NB4 (cell line): ENCODE measurements around the gene CHRM2.

ENCODE experiments used
- DNase-seq: peaks from one replicate; pipeline ENCODE4 v3.0.0; 2010; ENCODE audit warnings: low read depth
- H3K4me3 ChIP-seq: one replicate; pipeline ENCODE4 v1.5.1; 2011; ENCODE audit warnings: mild to moderate bottlenecking, low read depth, low read length, moderate library complexity
- MYC ChIP-seq: IDR thresholded peaks from 2 replicates; pipeline ENCODE4 v1.6.1; 2011; ENCODE audit warnings: low read depth, low read length
- POLR2A ChIP-seq: IDR thresholded peaks from 2 replicates; pipeline ENCODE4 v1.6.1; 2011; ENCODE audit warnings: mild to moderate bottlenecking; ENCODE audit not compliant: insufficient read length; ENCODE audit errors: extremely low read depth
- TF ChIP-seq, protein P1 (sequence below): IDR thresholded peaks from 2 replicates; pipeline ENCODE4 v1.6.1; 2011; ENCODE audit warnings: low read depth, low read length
- TF ChIP-seq, protein P2 (sequence below): IDR thresholded peaks from one replicate; pipeline ENCODE4 v1.5.1; 2012; ENCODE audit warnings: low read depth, low read length

The CHRM2 gene

GRCh38 chr7:137001041-137001440, 132.6 kb downstream of the CHRM2 start:
- TF ChIP-seq, protein P1, sequence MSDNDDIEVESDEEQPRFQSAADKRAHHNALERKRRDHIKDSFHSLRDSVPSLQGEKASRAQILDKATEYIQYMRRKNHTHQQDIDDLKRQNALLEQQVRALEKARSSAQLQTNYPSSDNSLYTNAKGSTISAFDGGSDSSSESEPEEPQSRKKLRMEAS, result no peak
- TF ChIP-seq, protein P2, sequence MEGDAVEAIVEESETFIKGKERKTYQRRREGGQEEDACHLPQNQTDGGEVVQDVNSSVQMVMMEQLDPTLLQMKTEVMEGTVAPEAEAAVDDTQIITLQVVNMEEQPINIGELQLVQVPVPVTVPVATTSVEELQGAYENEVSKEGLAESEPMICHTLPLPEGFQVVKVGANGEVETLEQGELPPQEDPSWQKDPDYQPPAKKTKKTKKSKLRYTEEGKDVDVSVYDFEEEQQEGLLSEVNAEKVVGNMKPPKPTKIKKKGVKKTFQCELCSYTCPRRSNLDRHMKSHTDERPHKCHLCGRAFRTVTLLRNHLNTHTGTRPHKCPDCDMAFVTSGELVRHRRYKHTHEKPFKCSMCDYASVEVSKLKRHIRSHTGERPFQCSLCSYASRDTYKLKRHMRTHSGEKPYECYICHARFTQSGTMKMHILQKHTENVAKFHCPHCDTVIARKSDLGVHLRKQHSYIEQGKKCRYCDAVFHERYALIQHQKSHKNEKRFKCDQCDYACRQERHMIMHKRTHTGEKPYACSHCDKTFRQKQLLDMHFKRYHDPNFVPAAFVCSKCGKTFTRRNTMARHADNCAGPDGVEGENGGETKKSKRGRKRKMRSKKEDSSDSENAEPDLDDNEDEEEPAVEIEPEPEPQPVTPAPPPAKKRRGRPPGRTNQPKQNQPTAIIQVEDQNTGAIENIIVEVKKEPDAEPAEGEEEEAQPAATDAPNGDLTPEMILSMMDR, result no peak
- no peak for TF ChIP-seq POLR2A
- no peak for TF ChIP-seq MYC
- no peak for DNase-seq
- H3K4me3 ChIP-seq, result no peak overlapping the region

DNA sequence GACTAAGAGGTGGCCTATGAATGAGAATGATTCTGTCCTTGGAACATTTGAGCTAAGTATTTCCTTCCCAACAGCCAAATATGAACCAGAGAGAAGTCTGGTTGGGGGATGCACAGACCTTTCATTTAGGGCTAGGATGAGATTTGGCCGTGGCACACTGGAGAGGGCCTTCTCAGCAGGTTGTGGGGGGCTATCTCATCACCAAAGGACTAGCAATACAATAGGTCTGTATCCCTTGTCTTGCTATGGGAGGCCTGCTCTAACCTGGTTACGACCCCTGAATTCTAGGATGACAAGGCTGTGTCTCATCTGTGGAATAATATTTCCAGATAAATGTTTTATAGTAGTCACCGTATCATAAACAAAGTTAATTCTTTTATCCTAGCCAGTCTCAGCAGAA, 133.0 kb downstream of the CHRM2 start:
- no peak for DNase-seq
- TF ChIP-seq, protein P1, result no peak
- TF ChIP-seq POLR2A, result no peak
- TF ChIP-seq, protein P2, result no peak
- TF ChIP-seq MYC, result no peak
- no peak overlapping the region for H3K4me3 ChIP-seq

DNA sequence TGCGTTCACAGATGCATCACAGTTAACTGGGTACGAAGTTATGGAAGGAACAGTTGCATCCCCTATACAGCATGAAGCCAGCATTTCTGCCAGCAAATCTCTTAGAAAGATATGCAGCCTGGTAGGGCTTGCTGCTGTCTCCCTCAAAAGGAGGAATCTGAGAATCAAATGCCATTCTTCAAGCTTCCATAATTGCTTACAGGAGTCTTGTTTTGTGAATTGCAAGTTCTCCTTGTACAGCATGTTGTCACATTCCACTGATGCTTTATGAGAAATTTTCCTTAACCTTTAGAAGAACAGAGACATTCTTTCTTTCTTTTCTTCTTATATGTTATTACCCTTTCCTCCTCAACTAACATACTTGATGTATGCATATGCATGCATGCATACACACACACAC, 134.6 kb downstream of the CHRM2 start:
- H3K4me3 ChIP-seq, result no peak overlapping the region
- DNase-seq, result no peak
- TF ChIP-seq, protein P2, result no peak
- no peak for TF ChIP-seq MYC
- TF ChIP-seq, protein P1, result no peak
- TF ChIP-seq POLR2A, result no peak

DNA sequence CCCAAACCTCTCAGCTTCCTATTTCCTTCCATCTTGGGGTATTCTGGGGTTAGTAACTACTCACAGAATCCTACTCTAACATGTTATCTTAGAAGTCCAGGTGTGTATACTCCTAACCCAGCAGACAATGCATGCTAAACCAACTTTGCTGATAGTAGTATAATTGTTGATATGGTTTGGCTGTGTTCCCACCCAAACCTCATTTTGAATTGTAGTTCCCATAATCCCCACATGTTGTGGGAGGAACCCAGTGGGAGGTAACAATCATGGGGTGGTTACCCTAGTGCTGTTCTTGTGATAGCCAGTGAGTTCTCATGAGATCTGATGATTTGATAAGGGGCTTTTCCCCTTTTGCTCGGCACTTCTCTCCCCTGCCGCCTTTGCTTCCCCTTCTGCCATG, 135.1 kb downstream of the CHRM2 start:
- H3K4me3 ChIP-seq, result no peak overlapping the region
- TF ChIP-seq POLR2A, result no peak
- no peak for TF ChIP-seq MYC
- TF ChIP-seq, protein P2, result no peak
- TF ChIP-seq, protein P1, result no peak
- no peak for DNase-seq

DNA sequence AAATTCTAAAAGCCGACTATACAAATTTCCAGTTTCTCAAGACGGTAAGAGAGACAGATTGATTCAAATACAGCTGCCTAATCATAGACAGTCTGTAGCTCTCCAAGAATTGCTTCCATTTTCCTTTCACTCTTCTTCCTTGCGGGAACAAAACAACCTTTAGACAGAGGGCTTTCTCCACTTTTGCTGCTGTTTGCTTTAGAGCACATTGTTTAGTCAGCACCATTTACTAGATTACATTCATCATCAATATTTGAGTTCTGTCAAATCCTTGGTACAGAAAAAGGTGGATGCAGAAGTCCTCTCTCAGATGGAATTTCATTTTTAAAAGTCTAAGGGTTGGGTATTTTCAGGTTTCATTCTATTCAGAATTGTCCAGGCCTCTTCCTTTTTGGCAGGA, 137.4 kb downstream of the CHRM2 start:
- no peak for DNase-seq
- TF ChIP-seq, protein P2, result no peak
- TF ChIP-seq POLR2A (no peak), MYC (no peak)
- TF ChIP-seq, protein P1, result no peak
- H3K4me3 ChIP-seq, result no peak overlapping the region

DNA sequence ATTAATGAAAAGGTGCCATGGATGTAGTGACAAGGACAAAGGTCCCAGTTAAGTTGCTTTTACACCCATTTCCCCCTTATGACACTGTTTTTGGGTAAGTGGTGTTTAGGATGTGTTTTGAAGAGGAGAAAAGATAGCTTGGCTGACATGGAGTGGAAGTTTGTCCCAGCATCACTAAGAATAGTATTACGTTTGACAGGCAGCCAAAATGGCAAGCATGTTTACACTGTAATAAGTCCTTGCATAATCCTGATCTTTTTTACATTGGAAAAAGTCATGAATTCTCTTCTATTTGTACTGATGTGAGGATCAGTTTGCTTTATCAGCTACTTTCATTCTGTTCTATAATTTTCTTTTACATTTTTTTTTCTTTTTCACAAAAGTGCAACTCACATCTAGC, 137.8 kb downstream of the CHRM2 start:
- TF ChIP-seq, protein P1, result no peak
- TF ChIP-seq MYC (no peak), POLR2A (no peak)
- TF ChIP-seq, protein P2, result no peak
- DNase-seq, result no peak
- H3K4me3 ChIP-seq, result no peak overlapping the region
